Esophagus mucosa (tissue), 1 donor: ENCODE measurements around the gene PTPN4. TPM values are rescaled to one million over a fixed set of nuclear protein-coding genes. Genes with fewer than 3 reads are reported as not detected.
A peak's percentile ranks its signal among the peaks of the same experiment; 100 is the strongest.

ENCODE experiments used
- ATAC-seq: fragments of 200-7000 bp; cut with Tn5 transposase; one replicate; pipeline ENCODE4 v1.9.1; 2020
- total RNA-seq: library from RNA; stranded (reverse); gene quantifications from one replicate; pipeline ENCODE4 v1.2.4, GENCODE V29; 2023
- donor health status: DM: yes; HTN: yes; CAD: no.

The PTPN4 gene
- total RNA-seq, 1 donor from 2014 or later, result 20.4 TPM

GRCh38 chr2:119809339-119810048 is 49.8 kb downstream of the PTPN4 start:
- no peak for ATAC-seq

DNA sequence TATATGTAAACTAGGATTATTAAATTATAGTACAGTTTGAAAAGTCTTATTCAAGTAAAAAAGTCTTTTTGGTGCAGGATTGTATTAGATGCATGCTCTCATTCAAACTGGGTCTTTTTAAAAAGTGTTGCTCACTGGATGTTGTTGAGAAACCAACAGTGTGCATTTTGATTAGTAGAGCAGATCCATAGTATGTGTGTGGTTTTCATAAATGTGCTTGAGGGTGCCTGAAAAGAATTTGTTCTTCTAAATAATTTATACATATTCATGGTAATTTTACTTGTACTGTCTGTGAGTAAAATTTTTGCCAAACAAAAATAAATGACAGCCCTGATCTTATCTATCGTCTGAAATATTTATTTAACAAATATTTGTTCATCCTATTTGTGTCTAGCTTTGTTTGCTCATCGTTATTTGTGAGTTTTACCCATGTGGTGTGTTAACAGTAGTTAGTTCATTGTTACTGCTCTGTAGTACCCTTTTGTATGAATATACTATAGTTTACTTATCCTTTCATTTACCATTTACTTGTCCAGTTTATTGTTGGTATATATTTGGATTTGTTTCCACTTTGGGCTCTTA is 50.4 kb downstream of the PTPN4 start:
- ATAC-seq, result no peak

DNA sequence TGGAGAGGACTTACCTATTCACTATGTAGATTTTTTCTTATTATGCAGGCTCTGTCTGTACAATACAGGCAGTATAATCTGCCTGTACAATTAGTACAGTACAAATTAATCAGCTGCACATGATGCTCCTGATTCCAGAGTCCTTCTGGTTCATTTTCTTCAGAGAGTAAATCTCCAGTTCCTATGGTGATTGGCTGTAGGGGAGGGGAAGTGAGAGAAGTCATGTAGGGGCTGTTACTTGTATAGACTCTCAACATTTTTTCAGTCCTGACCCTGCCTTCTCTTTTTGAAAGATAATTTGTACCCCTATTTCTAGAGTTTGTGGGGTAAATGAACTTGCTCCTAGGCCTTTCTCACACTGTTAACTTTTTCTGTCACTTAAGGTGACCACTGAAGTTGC is 54.5 kb downstream of the PTPN4 start:
- no peak for ATAC-seq

DNA sequence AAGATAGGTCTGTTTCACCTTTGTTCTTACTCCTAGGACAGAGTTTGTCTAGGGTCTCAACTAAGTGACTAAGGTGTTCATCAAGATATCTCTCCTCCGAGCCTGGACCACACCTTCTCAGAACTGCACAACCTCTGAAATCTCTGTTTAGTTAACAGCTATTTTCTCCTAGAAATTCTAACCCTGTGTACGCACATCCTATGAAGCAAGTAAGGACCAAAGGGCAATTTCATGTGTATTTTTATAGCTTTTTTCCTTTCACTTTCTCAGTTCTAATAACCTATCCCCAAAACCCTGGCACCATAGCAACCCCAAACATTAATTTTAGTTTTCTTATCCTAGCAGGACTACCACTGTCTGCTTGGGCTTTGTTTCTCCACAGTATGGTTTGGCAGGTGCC is 59.1 kb downstream of the PTPN4 start:
- no peak for ATAC-seq

DNA sequence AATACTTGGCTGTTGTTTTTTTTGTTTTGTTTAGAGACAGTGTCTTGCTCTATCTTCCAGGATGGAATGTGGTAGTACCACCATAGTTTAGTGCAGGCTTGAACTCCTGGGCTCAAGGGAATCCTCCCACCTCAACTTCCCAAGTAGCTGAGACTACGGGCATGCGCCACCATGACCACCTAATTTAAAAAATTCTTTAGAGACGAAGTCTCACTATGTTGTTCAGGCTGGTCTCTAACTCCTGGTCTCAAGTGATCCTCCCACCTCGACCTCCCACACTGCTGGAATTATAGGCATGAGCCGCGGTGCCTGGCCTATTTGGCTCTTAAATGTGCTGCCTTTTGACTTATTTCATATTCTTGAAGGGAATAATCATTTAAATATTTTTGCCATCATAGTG is 60.1 kb downstream of the PTPN4 start:
- no peak for ATAC-seq

DNA sequence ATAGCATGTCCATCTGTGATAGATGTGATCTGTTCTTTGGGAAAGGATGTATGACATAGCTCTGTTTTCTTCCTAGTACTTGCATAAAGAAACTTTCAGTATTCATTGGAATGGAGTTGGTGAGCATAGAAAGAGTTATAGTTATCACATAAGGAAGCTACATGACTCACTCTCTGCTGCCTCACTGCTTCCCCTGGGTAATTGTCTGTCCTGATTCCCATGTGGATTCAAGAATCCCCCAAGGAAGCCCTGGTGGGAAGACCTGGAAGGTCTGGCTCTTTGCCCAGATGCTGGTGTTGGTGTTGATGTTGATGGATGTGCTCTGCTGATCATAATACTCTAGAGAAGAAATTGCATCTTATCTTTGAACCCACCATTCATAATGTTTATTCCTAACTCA is 60.6 kb downstream of the PTPN4 start:
- no peak for ATAC-seq

- ATAC-seq, result no peak
Observed at GRCh38 chr2:119821266-119821665, 61.5 kb downstream of the PTPN4 start.

GRCh38 chr2:119823734-119824334 is 64.1 kb downstream of the PTPN4 start:
- no peak for ATAC-seq

DNA sequence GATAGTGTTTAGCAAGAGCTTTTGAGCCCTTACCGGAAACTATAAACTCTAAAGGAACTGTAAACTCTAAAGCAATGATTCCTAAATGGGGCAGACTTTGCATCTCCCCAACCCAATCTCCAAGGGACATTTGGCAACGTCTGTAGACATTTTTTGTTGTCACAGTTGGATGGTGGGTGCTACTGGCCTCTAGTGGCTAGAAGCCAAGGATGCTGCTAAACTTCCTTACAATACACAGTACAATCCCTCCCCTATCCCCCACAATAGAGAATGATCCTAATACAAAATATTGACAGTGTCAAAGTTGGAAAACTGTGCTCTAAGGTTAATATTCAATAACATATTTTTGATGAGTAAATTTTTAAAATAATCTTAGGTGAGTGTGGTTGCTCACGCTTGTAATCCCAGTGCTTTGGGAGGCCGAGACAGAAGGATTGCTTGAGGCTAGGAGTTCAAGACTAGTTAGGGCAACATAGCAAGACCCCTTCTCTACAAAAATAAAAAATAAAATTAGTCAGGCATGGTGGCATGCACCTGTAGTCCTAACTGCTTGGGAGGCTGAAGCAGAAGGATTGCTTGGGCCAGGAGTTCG is 66.7 kb downstream of the PTPN4 start:
- ATAC-seq, result no peak

DNA sequence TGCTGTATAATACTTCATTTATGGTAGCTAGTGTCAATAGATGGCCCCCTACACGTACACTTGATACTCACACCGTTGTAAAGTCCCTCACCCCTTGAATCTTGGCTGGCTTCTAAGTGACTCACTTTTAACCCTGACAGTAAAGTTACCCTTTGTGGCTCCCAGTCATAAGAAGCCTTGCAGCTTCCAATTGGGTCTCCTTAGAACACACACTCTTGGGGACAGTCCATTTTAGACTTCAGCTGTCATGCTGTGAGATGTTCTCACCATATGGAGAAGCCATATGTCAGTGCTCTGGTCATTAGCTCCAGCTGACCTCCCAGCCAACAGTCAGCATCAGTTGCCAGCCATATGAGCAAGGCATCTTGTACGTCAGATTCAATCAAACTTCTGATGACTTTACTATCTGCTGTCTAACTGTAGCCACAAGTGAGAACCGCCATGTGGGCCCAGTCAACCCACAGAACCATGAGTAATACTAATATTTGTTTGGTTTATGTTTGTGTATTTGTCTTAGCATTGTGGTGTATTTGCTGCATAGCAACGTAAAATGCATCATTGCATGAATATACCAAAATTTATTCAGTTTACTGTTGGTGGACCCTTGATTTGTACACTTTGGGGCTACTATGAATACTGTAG is 68.3 kb downstream of the PTPN4 start:
- ATAC-seq, result no peak

- peak; percentile 17 for ATAC-seq
Observed at GRCh38 chr2:119836455-119837142, 76.9 kb downstream of the PTPN4 start.

DNA sequence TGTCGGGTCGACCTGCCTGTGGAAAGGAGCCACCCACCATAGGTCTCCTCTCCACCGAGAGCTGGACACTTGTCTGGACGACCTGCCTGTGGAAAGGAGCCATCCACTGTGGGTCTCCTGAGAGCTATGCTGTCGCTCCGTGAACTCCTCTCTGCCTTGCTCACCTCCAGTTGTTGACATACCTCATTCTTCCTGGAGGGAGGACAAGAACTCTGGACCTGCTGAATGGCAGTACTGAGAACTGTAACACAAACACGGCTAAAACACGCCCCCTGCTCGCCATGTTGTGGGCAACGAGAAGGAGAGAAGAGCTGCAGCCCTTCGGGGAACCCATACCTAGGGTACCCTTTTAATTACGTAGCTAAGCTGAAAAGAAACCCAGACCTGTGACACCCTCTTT is 77.6 kb downstream of the PTPN4 start:
- peak; percentile 18 for ATAC-seq

DNA sequence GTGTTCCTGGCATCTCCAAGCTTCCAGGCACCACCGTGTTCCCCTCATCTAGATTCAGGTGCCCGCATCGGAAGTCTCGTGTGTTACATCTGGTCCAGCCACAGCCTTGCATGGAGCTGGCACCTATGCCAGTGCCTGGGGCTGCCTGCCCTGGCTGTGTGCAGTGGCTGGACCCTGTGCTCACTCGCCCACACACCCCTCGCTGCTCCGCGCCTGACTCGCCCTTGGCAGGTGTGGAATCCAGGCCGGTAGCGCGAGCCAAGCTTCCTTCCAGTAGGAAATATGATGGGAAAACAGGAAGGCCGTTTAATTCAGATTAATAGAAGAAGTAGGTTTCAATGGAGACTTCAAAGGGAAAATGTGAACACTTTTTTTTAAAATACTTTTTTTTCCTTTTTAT is 78.0 kb downstream of the PTPN4 start:
- ATAC-seq, result peak; percentile 51

DNA sequence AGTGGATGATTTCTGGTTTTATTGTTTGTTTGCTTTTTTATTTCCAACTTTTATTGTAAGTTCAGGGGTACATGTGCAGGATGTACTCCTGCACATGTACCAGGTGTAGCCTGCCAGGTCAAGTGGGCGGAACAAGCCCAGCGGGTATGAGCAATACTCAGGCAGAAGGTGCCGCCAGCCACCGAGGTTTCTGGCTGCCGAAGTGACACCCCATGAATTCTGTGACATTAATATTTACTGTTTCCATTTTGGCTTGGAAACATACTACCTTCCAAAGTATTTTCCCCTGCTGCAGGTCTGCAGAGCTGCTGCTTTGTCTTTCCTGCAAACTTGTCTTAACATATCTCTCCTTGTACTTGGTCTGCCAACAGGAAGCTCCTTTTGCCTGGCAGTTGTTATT is 78.5 kb downstream of the PTPN4 start:
- peak; percentile 68 for ATAC-seq

DNA sequence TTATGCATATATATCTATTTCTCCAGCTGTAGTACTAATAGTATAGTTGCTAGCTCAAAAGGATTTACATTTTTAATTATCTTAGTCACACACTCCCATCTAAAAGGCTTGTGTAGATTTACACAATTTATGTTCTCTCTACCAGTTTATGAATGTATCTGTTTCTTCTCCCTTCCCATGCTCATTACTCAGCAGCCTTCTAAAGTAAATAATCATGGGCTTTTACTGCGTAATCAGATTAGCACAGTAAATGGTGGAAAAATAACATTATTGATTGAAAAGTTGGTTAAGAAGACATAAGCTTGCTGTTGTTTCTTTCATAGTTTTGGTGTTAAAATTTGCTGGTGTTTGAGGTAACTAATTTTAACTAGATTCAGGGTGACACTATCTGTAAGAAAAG is 81.8 kb downstream of the PTPN4 start:
- ATAC-seq, result no peak

DNA sequence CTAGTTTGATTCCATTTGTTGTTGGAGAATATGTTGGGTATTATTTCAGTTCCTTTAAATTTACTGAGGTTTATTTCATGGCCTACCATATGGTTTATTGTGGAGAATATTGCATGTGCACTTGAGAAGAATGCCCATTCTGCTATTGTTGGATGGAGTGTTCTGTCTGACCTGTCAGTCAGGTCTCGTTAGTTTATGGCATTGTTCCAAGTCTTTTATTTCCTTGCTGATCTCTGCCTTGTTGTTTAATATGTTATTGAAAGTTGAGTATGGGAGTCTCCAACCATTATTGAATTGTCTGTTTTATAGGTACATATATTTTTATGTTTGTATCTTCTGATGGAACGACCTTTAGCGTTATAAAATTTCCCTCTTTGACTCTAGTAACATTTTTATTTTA is 86.3 kb downstream of the PTPN4 start:
- peak; percentile 47 for ATAC-seq

- peak; percentile 76 for ATAC-seq
Observed at GRCh38 chr2:119849838-119850565, 90.3 kb downstream of the PTPN4 start.

GRCh38 chr2:119852214-119852613 is 92.5 kb downstream of the PTPN4 start:
- no peak for ATAC-seq

DNA sequence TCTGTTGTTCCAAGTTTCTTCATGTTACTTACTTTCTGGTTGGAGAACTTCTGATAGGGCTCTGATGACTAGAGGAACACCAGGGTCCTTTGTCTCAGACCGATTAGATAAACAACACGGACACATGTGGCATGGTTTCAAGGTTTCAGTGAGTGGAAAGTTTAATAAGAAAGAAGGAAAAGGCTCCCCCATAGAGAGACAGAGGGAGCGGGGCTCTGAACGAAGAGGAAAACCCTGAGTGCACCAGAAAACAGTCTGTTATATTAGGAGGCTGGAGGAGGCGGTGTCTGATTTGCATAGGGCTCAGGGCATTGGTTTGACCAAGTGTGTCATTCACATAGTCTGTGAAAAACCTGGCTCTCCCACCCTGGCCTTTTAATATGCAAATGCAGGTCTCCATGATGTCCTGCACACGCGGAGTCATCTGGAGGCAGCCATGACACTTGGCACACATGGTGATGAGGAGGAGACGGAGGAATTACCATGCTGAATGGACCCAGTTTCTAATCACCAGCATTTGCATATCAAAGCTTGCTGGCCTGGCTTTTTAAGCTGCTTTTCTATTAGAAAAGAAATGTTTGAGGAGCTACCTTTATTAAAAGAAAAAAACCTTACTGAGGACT is 94.2 kb downstream of the PTPN4 start:
- ATAC-seq, result no peak

DNA sequence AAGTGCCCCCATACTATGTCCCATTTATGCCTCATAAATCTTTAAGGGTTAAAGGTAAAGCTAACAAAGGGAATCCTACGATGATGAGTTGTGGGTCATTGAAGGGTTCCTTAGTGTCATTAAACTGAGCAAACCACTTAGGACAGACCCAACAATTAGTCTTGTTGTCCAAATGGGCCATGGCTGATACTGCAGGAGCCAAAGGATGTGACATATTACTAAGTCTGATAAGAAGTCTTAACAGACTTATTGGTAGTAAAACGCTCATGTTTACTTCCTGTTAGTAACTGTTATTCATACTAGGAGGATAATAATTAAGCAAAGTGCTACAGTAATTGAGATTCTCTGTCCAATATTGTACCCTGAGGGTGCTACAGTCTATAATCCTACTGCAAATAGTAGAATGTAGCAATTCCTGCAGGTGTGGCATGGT is 96.8 kb downstream of the PTPN4 start:
- peak; percentile 65 for ATAC-seq

GRCh38 chr2:119857742-119858141 is 98.0 kb downstream of the PTPN4 start:
- no peak for ATAC-seq
